K562 (cell line): ENCODE measurements around the gene BCO1.

Source experiments
- GATAD2B ChIP-seq: fragments of 450-650 bp; IDR thresholded peaks from 2 replicates; pipeline ENCODE4 v1.6.1; 2017; ENCODE audit warnings: mild to moderate bottlenecking, borderline replicate concordance
- KHSRP ChIP-seq: fragments of 450-650 bp; IDR thresholded peaks from 2 replicates; pipeline ENCODE4 v1.6.1; 2017
- PHF8 ChIP-seq: fragments of 200-600 bp; sonication (generic); IDR thresholded peaks from 2 replicates; pipeline ENCODE4 v1.6.1; 2012; ENCODE audit warnings: mixed run types, mild to moderate bottlenecking, inconsistent platforms, low read length, moderate library complexity, borderline replicate concordance
- SRSF7 ChIP-seq: fragments of 200-400 bp; formaldehyde crosslinking; optimal IDR thresholded peaks from 2 replicates; pipeline ENCODE3; 2017; ENCODE audit warnings: mild to moderate bottlenecking, low read depth, low read length
- STAT5A ChIP-seq: IDR thresholded peaks from 2 replicates; pipeline ENCODE4 v1.6.1; 2012; ENCODE audit warnings: low read length, inconsistent platforms, borderline replicate concordance
- ZNF184 ChIP-seq: sonication (generic); formaldehyde crosslinking; IDR thresholded peaks from 2 replicates; pipeline ENCODE4 v1.5.0; 2020; ENCODE audit warnings: missing genetic modification reagents
- TF ChIP-seq, protein P1 (sequence below): sonication (generic); formaldehyde crosslinking; IDR thresholded peaks from 2 replicates; pipeline ENCODE4 v1.9.0; 2022; ENCODE audit warnings: mild to moderate bottlenecking, missing genetic modification reagents

DNA sequence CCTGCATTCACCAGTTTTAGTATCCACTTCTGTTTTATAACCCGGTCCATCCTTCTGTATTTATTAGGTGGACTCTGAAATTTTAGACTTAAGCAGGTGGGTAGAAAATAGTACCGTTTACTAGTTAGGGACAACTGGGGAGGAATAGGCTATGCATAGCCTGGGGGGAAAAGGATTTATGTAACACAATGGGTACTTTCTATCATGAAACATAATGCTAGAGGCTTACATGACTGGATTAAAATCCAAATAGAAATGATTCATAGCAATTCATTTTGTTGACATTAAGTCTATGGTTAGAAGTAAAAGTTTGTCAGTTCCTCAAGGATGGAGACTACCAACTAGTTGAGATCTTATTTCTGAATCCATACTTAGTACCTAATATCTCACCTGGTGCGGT lies 94.9 kb downstream of the BCO1 start:
- TF ChIP-seq PHF8 (no peak), ZNF184 (CRISPR knock-in tag) (no peak), SRSF7 (no peak), KHSRP (no peak), GATAD2B (no peak), STAT5A (no peak)
- TF ChIP-seq, protein P1, sequence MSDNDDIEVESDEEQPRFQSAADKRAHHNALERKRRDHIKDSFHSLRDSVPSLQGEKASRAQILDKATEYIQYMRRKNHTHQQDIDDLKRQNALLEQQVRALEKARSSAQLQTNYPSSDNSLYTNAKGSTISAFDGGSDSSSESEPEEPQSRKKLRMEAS (CRISPR knock-in tag): no peak
